Measurements from ENCODE around the gene IMPDH1. TPM values are rescaled to one million over a fixed set of nuclear protein-coding genes. Genes with fewer than 3 reads are reported as not detected.
A peak's percentile ranks its signal among the peaks of the same experiment; 100 is the strongest.

The IMPDH1 gene
- total RNA-seq, 1 experiment from 2014 or later, result 119 TPM

DNA sequence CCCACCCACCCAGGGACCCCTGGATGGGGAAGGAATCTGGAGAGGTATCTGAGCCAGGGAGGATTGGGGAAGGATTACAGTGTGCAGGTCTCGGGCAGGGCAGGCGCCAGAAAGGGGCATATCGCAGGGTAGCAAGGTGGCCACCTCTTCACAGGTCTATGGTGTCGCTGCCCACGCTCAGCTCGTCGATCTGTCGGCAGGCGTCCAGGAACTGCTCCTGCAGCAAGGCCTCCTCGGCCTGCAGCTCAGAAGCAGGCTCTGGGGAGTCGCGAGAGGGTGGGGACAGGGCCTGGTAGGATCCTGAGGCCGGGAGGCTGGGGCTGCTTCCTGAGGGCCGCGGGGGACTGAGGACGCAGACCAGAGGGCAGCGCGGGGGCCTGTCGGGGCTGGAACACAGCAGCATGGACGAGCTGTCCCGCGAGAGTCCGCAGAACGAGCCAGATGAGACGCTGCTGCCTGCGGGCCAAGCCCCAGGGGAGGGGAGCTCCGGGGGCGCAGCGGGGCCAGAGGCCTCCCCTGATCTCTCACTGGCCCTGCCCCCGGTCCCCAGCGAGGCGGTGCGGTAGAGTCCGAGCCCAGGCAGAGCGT lies 59.0 kb downstream of the IMPDH1 start:
- H3K36me3 ChIP-seq (ENCODE audit: low read depth), result no peaks in the 10 kb centered on the region
- no peak overlapping the region for H2AFZ ChIP-seq
- no peaks in the 10 kb centered on the region for H3K27me3 ChIP-seq (ENCODE audit: insufficient read depth, low read depth)
- H3K4me3 ChIP-seq, result no peak overlapping the region
- no TSS peak for BruUV-seq (replicated peaks)
- no peak overlapping the region for H3K4me2 ChIP-seq
- ChIA-PET POLR2A (ENCODE audit: unreplicated experiment) (no interaction called here), CTCF (interaction anchor here (3.7 kb wide), 1 partner anchor 37 kb away, joined by 56 read pairs; no protein-coding TSS in a partner anchor)
- H3K4me1 ChIP-seq (replicated peaks; ENCODE audit: insufficient read depth), result peaks cover 11% of the 10 kb centered on the region
- DNase-seq, result no peak
- H3F3A ChIP-seq (ENCODE audit: insufficient read depth, low read depth), result no peaks in the 10 kb centered on the region
- no peaks in the 10 kb centered on the region for H3K9me2 ChIP-seq (ENCODE audit: insufficient read depth)
- H3K27ac ChIP-seq, result no peak overlapping the region
- H3K9me3 ChIP-seq (ENCODE audit: insufficient read depth, low read depth), result no peaks in the 10 kb centered on the region
- intact Hi-C loops (cut with micrococcal nuclease; ENCODE audit: unreplicated experiment), result no loop called here
- no peaks in the 10 kb centered on the region for H4K20me1 ChIP-seq (ENCODE audit: insufficient read depth)
- TF ChIP-seq CTCF (conservative IDR thresholded peaks at IDR 0.05) (no peak), EZH2 (IDR thresholded peaks at IDR 0.05; ENCODE audit: low read depth) (no peak)
- H3K79me2 ChIP-seq (ENCODE audit: low read depth), result no peaks in the 10 kb centered on the region

DNA sequence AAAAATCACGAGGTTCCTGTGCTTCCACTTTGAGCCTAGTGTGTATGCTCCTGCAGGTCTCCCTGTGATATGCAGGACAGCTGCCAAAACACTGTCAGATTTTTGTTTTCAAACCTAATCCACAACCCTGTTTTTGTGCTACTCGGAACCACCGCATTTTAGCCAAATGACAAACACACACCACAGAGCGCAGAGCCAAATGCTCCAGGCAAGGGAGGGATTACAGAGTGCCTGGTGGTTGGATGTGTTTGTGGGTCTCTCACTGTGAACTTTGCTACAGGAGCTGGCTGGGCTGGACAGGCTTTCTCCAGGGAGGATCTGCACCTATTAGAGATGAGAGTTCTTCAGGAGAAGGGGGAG lies 60.3 kb downstream of the IMPDH1 start:
- Histone ChIP-seq H3K79me2 (ENCODE audit: low read depth) (no peaks in the 10 kb centered on the region), H3K4me3 (no peak overlapping the region), H3K9me3 (ENCODE audit: insufficient read depth, low read depth) (no peaks in the 10 kb centered on the region), H3K9me2 (ENCODE audit: insufficient read depth) (no peaks in the 10 kb centered on the region), H3F3A (ENCODE audit: insufficient read depth, low read depth) (no peaks in the 10 kb centered on the region), H2AFZ (no peak overlapping the region), H3K27me3 (ENCODE audit: insufficient read depth, low read depth) (no peaks in the 10 kb centered on the region), H3K4me2 (peak overlapping the region; percentile 20; the same call in 1 of the 2 replicates), H3K36me3 (ENCODE audit: low read depth) (no peaks in the 10 kb centered on the region), H4K20me1 (ENCODE audit: insufficient read depth) (no peaks in the 10 kb centered on the region), H3K27ac (no peak overlapping the region), H3K4me1 (replicated peaks; ENCODE audit: insufficient read depth) (peaks cover 8% of the 10 kb centered on the region)
- POLR2A ChIA-PET (ENCODE audit: unreplicated experiment), result no interaction called here
- CTCF ChIA-PET, result interaction anchor here (3.7 kb wide), 1 partner anchor 39 kb away, joined by 56 read pairs; no protein-coding TSS in a partner anchor
- no TSS peak for BruUV-seq (replicated peaks)
- intact Hi-C loops (cut with micrococcal nuclease; ENCODE audit: unreplicated experiment), result loop anchor here (5.0 kb wide), 1 partner anchor 863 kb away; no protein-coding TSS in a partner anchor
- no peak for TF ChIP-seq CTCF (conservative IDR thresholded peaks at IDR 0.05)
- no peak for TF ChIP-seq EZH2 (IDR thresholded peaks at IDR 0.05; ENCODE audit: low read depth)
- DNase-seq, result no peak

DNA sequence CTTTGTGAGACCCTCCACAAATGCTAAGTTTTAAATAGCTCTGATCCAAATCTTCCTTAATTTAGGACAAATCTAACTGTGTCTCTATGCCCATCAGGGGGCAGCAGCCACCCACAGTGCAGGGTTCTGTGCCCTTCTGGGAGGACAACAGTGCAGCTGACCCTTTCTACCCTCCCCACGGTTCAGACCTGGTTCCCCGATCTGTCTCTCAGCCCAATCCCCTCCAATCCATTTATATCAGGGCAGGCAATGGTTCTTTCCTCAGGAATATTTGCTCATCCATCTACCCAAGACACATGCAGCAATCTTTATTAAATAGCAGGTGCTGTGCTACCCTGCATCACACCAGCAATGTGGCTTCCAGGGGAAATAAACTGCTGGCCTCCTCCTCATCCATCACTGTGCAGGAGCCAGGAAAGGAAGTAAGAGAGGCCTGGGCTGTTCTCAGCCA lies 62.1 kb downstream of the IMPDH1 start:
- POLR2A ChIA-PET (ENCODE audit: unreplicated experiment), result no interaction called here
- Histone ChIP-seq H3K4me3 (no peak overlapping the region), H3K4me2 (no peak overlapping the region), H3K9me3 (ENCODE audit: insufficient read depth, low read depth) (no peaks in the 10 kb centered on the region), H3K9me2 (ENCODE audit: insufficient read depth) (no peaks in the 10 kb centered on the region), H3K27ac (no peak overlapping the region), H3K36me3 (ENCODE audit: low read depth) (no peaks in the 10 kb centered on the region), H3K4me1 (replicated peaks; ENCODE audit: insufficient read depth) (peaks cover 13% of the 10 kb centered on the region), H3K79me2 (ENCODE audit: low read depth) (peaks cover 10% of the 10 kb centered on the region), H4K20me1 (ENCODE audit: insufficient read depth) (no peaks in the 10 kb centered on the region), H3F3A (ENCODE audit: insufficient read depth, low read depth) (no peaks in the 10 kb centered on the region), H3K27me3 (ENCODE audit: insufficient read depth, low read depth) (no peaks in the 10 kb centered on the region), H2AFZ (no peak overlapping the region)
- intact Hi-C loops (cut with micrococcal nuclease; ENCODE audit: unreplicated experiment), result loop anchor here (1.0 to 5.0 kb wide), 4 partner anchors 40 to 865 kb away; no protein-coding TSS in a partner anchor
- no TSS peak for BruUV-seq (replicated peaks)
- DNase-seq, result peak; percentile 52 to 62
- CTCF ChIA-PET, result interaction anchor here (0.5 to 3.7 kb wide), 13 partner anchors 10 to 1965 kb away, joined by 3 to 56 read pairs (median 4); no protein-coding TSS in a partner anchor
- no peak for TF ChIP-seq EZH2 (IDR thresholded peaks at IDR 0.05; ENCODE audit: low read depth)
- TF ChIP-seq CTCF (conservative IDR thresholded peaks at IDR 0.05), result peak; percentile 88

Measured in PC-9 (cell line).